Endothelial cell of umbilical vein (primary cell): Measurements from ENCODE around the gene F2RL3. TPM values are rescaled to one million over a fixed set of nuclear protein-coding genes. Genes with fewer than 3 reads are reported as not detected.

Experiments
- BruUV-seq: library from RNA; stranded (reverse); fragments of 400-500 nt; replicated peaks from 2 replicates; lab custom pipeline; 2021; lab: Mats Ljungman, UMichigan
- CTCF ChIA-PET: fragments of 300-600, 350-600 bp; sonication (Branson Sonifier 250); formaldehyde crosslinking; loops from one replicate; lab custom pipeline; 2021; ENCODE audit warnings: antibody characterized with exemption, inconsistent platforms; lab: Charles Lee
- POLR2A ChIA-PET: fragments of 300-600, 350-600 bp; sonication (Branson Sonifier 250); formaldehyde crosslinking; loops from one replicate; lab custom pipeline; 2021; ENCODE audit warnings: antibody characterized with exemption, inconsistent platforms; lab: Charles Lee
- DNase-seq: peaks from one replicate; pipeline ENCODE4 v3.0.0-alpha.2; 2011; ENCODE audit warnings: low read depth, low spot score
- FAIRE-seq: peaks from 2 replicates; lab custom pipeline; 2011; peaks lifted over from hg19 to GRCh38; lab: Jason Lieb, UNC
- H2AFZ ChIP-seq: 2 replicates; pipeline ENCODE4 v1.6.0; 2012; ENCODE audit warnings: low read depth, low read length, control low read depth, inconsistent platforms
- H3K27ac ChIP-seq: 2 replicates; pipeline ENCODE4 v1.5.1; 2011; ENCODE audit warnings: low read depth, mild to moderate bottlenecking, control low read depth, low read length, moderate library complexity; ENCODE audit not compliant: insufficient read depth
- H3K27me3 ChIP-seq, 2 experiments: 2 replicates each; pipeline versions ENCODE4 v1.6.0 to v1.6.1; 2011; ENCODE audit warnings: low read length in 2 of 2, mixed read lengths in 1 of 2; ENCODE audit not compliant: control insufficient read depth in 2 of 2, insufficient read depth in 2 of 2
- H3K36me3 ChIP-seq, 2 experiments: 2 replicates in 1 of 2; 3 replicates in 1 of 2; pipeline ENCODE4 v1.5.1; 2011; ENCODE audit warnings: low read length in 2 of 2, mild to moderate bottlenecking in 1 of 2, moderate library complexity in 1 of 2; ENCODE audit not compliant: control insufficient read depth in 2 of 2, insufficient read depth in 2 of 2; ENCODE audit errors: extremely low read depth in 1 of 2
- H3K4me1 ChIP-seq: 3 replicates; pipeline ENCODE4 v1.5.1; 2011; ENCODE audit warnings: mild to moderate bottlenecking, low read length; ENCODE audit not compliant: control insufficient read depth, insufficient read depth; ENCODE audit errors: extremely low read depth
- H3K4me2 ChIP-seq: 2 replicates; pipeline ENCODE4 v1.6.1; 2011; ENCODE audit warnings: low read length, control low read depth, mixed read lengths; ENCODE audit not compliant: insufficient read depth
- H3K4me3 ChIP-seq, 3 experiments: fragments of 200-600 bp in 1 of 3; sonication (generic), shearing (Covaris generic) in 1 of 3; replicated peaks in 1 of 3; 2 replicates each; pipeline ENCODE4 v1.5.1; 2011 to 2016; ENCODE audit warnings: control low read depth in 3 of 3, low read length in 3 of 3, mild to moderate bottlenecking in 2 of 3, inconsistent platforms in 1 of 3, low read depth in 1 of 3, moderate library complexity in 1 of 3; ENCODE audit not compliant: insufficient read depth in 1 of 3
- H3K79me2 ChIP-seq: 2 replicates; pipeline ENCODE4 v1.6.0; 2012; ENCODE audit warnings: low read length, inconsistent platforms; ENCODE audit not compliant: control insufficient read depth, insufficient read depth
- H3K9ac ChIP-seq: replicated peaks from 2 replicates; pipeline ENCODE3; 2011; ENCODE audit warnings: low read length, control low read depth; ENCODE audit not compliant: insufficient read depth; ENCODE audit errors: extremely low read depth
- H3K9me1 ChIP-seq: replicated peaks from 3 replicates; pipeline ENCODE4 v1.6.0; 2011; ENCODE audit warnings: mild to moderate bottlenecking, low read length; ENCODE audit not compliant: control insufficient read depth, insufficient read depth; ENCODE audit errors: extremely low read depth
- H3K9me3 ChIP-seq: replicated peaks from 2 replicates; pipeline ENCODE4 v1.5.1; 2012; ENCODE audit warnings: low read length, inconsistent platforms; ENCODE audit not compliant: control insufficient read depth, insufficient read depth
- H4K20me1 ChIP-seq: replicated peaks from 2 replicates; pipeline ENCODE3; 2011; ENCODE audit warnings: mild to moderate bottlenecking, low read length; ENCODE audit not compliant: control insufficient read depth, insufficient read depth; ENCODE audit errors: extremely low read depth
- CTCF ChIP-seq, 2 donors: IDR thresholded peaks; 1 replicate in 1 of 2; 2 replicates in 1 of 2; pipeline ENCODE4 v1.5.1; 2011; ENCODE audit warnings: low read length in 2 of 2, mild to moderate bottlenecking in 2 of 2, moderate library complexity in 2 of 2, control low read depth in 1 of 2, inconsistent platforms in 1 of 2, low read depth in 1 of 2; ENCODE audit not compliant: insufficient read depth in 1 of 2; ENCODE audit errors: extremely low read depth in 1 of 2
- EZH2 ChIP-seq: IDR thresholded peaks from 2 replicates; pipeline ENCODE4 v1.6.1; 2012; ENCODE audit warnings: borderline replicate concordance, low read depth, mild to moderate bottlenecking, moderate library complexity, low read length, inconsistent platforms; ENCODE audit not compliant: severe bottlenecking
- FOS ChIP-seq: IDR thresholded peaks from 2 replicates; pipeline ENCODE4 v1.6.1; 2011; ENCODE audit warnings: mild to moderate bottlenecking, low read length, moderate library complexity, borderline replicate concordance; ENCODE audit not compliant: insufficient read depth
- GATA2 ChIP-seq: IDR thresholded peaks from 2 replicates; pipeline ENCODE4 v1.7.0; 2011; ENCODE audit warnings: low read depth, mild to moderate bottlenecking, moderate library complexity, mixed read lengths, low read length; ENCODE audit not compliant: insufficient read length, insufficient read depth
- JUN ChIP-seq: IDR thresholded peaks from 2 replicates; pipeline ENCODE4 v1.6.1; 2011; ENCODE audit warnings: borderline replicate concordance, low read depth; ENCODE audit not compliant: insufficient read length, insufficient read depth
- MAX ChIP-seq: IDR thresholded peaks from 2 replicates; pipeline ENCODE4 v1.6.1; 2011; ENCODE audit not compliant: insufficient read depth, insufficient read length
- MYC ChIP-seq: IDR thresholded peaks from one replicate; pipeline ENCODE4 v1.6.1; 2011; ENCODE audit warnings: mild to moderate bottlenecking, low read depth, low read length
- POLR2A ChIP-seq: IDR thresholded peaks from 2 replicates; pipeline ENCODE4 v1.6.1; 2012; ENCODE audit warnings: low read depth, mild to moderate bottlenecking, control low read depth, low read length
- POLR2AphosphoS5 ChIP-seq: IDR thresholded peaks from 2 replicates; pipeline ENCODE4 v1.6.1; 2012; ENCODE audit warnings: low read depth, mild to moderate bottlenecking, control low read depth, low read length, moderate library complexity; ENCODE audit not compliant: insufficient read depth
- dilution Hi-C: fragments of 300-500 bp; cut with MboI; formaldehyde crosslinking; loops from one replicate; pipeline ENCODE4 v1.15.0; 2019; ENCODE audit warnings: low sequenced_read_pairs; ENCODE audit not compliant: extremely low pct_ligation_motif_present
- intact Hi-C: fragments of 100-400 bp; cut with micrococcal nuclease; formaldehyde crosslinking; loops from one replicate; pipeline ENCODE4 v1.10.0; 2022
- polyA plus RNA-seq, 4 experiments: library from polyadenylated mRNA; depleted of rRNA in 3 of 4; stranded (reverse) in 3 of 4; unstranded in 1 of 4; fragments of >200 nt; gene quantifications; 2 replicates each; pipeline versions ENCODE4 v1.2.1 to v1.2.3, GENCODE V29; 2011 to 2012; ENCODE audit warnings: missing spikeins in 1 of 4
- total RNA-seq: library from RNA; stranded (reverse); gene quantifications from 2 replicates; pipeline ENCODE4 v1.2.3, GENCODE V29; 2021

The F2RL3 gene
- total and polyA plus RNA-seq, 2 donors (not counting 3 experiments of a cell fraction or from before 2014, with no cell fraction given), result 1.2 to 1.7 TPM

- no peaks in the 10 kb centered on the region for H4K20me1 ChIP-seq
- peak overlapping the region; percentile 56 for H3K9ac ChIP-seq
- dilution Hi-C loops (no loop called here), intact Hi-C loops (loop anchor here (1.0 to 2.0 kb wide), 4 partner anchors 10 to 369 kb away; partner anchors contain the start of genes BABAM1 and F2RL3)
- H3K4me3 ChIP-seq, result peak overlapping the region; percentile 50 to 60 (median 57)
- H3K4me1 ChIP-seq, result no peaks in the 10 kb centered on the region
- peak overlapping the region; percentile 78 for H3K4me2 ChIP-seq
- H3K79me2 ChIP-seq, result no peaks in the 10 kb centered on the region
- H3K27me3 ChIP-seq, result no peaks in the 10 kb centered on the region
- no TSS peak for BruUV-seq
- TF ChIP-seq JUN (no peak), POLR2A (no peak), MYC (no peak), POLR2AphosphoS5 (no peak), MAX (no peak), EZH2 (no peak), FOS (no peak), GATA2 (no peak), CTCF (IDR thresholded peaks at IDR 0.05; ENCODE audit: extremely low read depth in 1 of 2, insufficient read depth in 1 of 2, low read depth in 1 of 2, low read length in 2 of 2) (no peak)
- no peaks in the 10 kb centered on the region for H3K9me3 ChIP-seq
- DNase-seq, result no peak
- no peaks in the 10 kb centered on the region for H3K36me3 ChIP-seq
- FAIRE-seq, result no peak
- H3K9me1 ChIP-seq, result no peaks in the 10 kb centered on the region
- peak overlapping the region; percentile 88 for H2AFZ ChIP-seq
- H3K27ac ChIP-seq, result peak overlapping the region; percentile 39
- ChIA-PET POLR2A (no interaction called here), CTCF (interaction anchor here (0.8 kb wide), 1 partner anchor 155 kb away, joined by 3 read pairs; no protein-coding TSS in a partner anchor)
Observed at GRCh38 chr19:16897856-16898161, 9.0 kb downstream of the F2RL3 start.
